ENCODE data around the gene ODAM. TPM values are rescaled to one million over a fixed set of nuclear protein-coding genes. Genes with fewer than 3 reads are reported as not detected.

ODAM gene
- polyA plus RNA-seq, 3 donors: not detected

- no peaks in the 10 kb centered on the region for H4K20me1 ChIP-seq (ENCODE audit: insufficient read depth, low read length)
- intact Hi-C loops (cut with micrococcal nuclease): no loop called here
- no peak for TF ChIP-seq CTCF (IDR thresholded peaks at IDR 0.05)
- H3K79me2 ChIP-seq (ENCODE audit: insufficient read depth, low read length): no peaks in the 10 kb centered on the region
- DNase-seq: no peak
- no peak overlapping the region for H3K4me3 ChIP-seq (replicated peaks in 1 of 3; ENCODE audit: low read depth in 2 of 3, low read length in 3 of 3)
- H3K9me3 Mint-ChIP-seq: peaks cover 0 to 3% (median 0%) of the 10 kb centered on the region in 7 donors
- no peak overlapping the region for H2AFZ ChIP-seq (ENCODE audit: insufficient read depth, low read depth, low read length, poor library complexity, severe bottlenecking)
- no peaks in the 10 kb centered on the region for H3K4me1 ChIP-seq (ENCODE audit: control insufficient read depth in 1 of 2, insufficient read depth in 2 of 2, low read length in 2 of 2)
- no peak overlapping the region for H3K27ac Mint-ChIP-seq
- no peaks in the 10 kb centered on the region for H3K27me3 Mint-ChIP-seq (ENCODE audit: low read depth in 3 of 3)
- no peaks in the 10 kb centered on the region for H3K36me3 ChIP-seq (replicated peaks in 1 of 2; ENCODE audit: control insufficient read depth in 1 of 2, insufficient read depth in 2 of 2, low read length in 2 of 2)
- H3K9me3 ChIP-seq (replicated peaks in 1 of 2; ENCODE audit: control insufficient read depth in 1 of 2, insufficient read depth in 1 of 2, low read length in 2 of 2): peaks cover 0 to 3% of the 10 kb centered on the region in 2 donors
- H3K4me2 ChIP-seq (replicated peaks; ENCODE audit: extremely low read depth, low read length, poor library complexity, severe bottlenecking): no peak overlapping the region
- no peaks in the 10 kb centered on the region for H3K4me1 Mint-ChIP-seq
- H3K4me3 Mint-ChIP-seq: no peak overlapping the region
- no peak overlapping the region for H3K9ac ChIP-seq (ENCODE audit: insufficient read depth, low read length, poor library complexity, severe bottlenecking)
- no CpG with 5 or more reads among the region's 1 CpG for WGBS (ENCODE audit: insufficient coverage)
- H3K36me3 Mint-ChIP-seq: no peaks in the 10 kb centered on the region
- no peaks in the 10 kb centered on the region for H3K27me3 ChIP-seq (ENCODE audit: control insufficient read depth in 2 of 2, insufficient read depth in 2 of 2, low read length in 2 of 2)
- H3K27ac ChIP-seq (ENCODE audit: low read depth in 1 of 2, low read length in 2 of 2): no peak overlapping the region
Observed at GRCh38 chr4:70251945-70252277, 56.4 kb downstream of the ODAM start.

Other genes with a start within 250 kb of the ODAM start
- gene CSN2, start 230.0 kb upstream of the ODAM start, polyA plus RNA-seq: not detected
- not detected for gene STATH, start 199.8 kb upstream of the ODAM start, polyA plus RNA-seq
- not detected for gene HTN3, start 167.3 kb upstream of the ODAM start, polyA plus RNA-seq
- not detected for gene HTN1, start 145.3 kb upstream of the ODAM start, polyA plus RNA-seq
- not detected for gene PRR27, start 41.5 kb upstream of the ODAM start, polyA plus RNA-seq
- not detected for gene FDCSP, start 30.4 kb downstream of the ODAM start, polyA plus RNA-seq
- gene CSN3, start 46.9 kb downstream of the ODAM start, polyA plus RNA-seq: not detected
- not detected for gene CABS1, start 139.3 kb downstream of the ODAM start, polyA plus RNA-seq
- not detected for gene SMR3A, start 165.0 kb downstream of the ODAM start, polyA plus RNA-seq
- gene SMR3B, start 187.4 kb downstream of the ODAM start, polyA plus RNA-seq: not detected
- not detected for gene OPRPN, start 202.2 kb downstream of the ODAM start, polyA plus RNA-seq

Data from CD14-positive monocyte (primary cell).